Hepatocyte (in vitro differentiated cells): ENCODE results near the gene HRAS. TPM values are rescaled to one million over a fixed set of nuclear protein-coding genes. Genes with fewer than 3 reads are reported as not detected.

Experiments
- DNase-seq: peaks from one replicate; pipeline ENCODE4 v3.0.0-alpha.2; 2016; ENCODE audit warnings: low spot score
- H2AFZ ChIP-seq: fragments of 200-600 bp; sonication (generic); 2 replicates; pipeline ENCODE4 v1.6.0; 2016; ENCODE audit warnings: antibody characterized with exemption, mild to moderate bottlenecking
- H3K27ac ChIP-seq: fragments of 200-600 bp; sonication (generic); 2 replicates; pipeline ENCODE4 v1.5.1; 2016; ENCODE audit warnings: mild to moderate bottlenecking
- H3K27me3 ChIP-seq: fragments of 200-600 bp; sonication (generic); 2 replicates; pipeline ENCODE4 v1.6.1; 2016
- H3K36me3 ChIP-seq: fragments of 200-600 bp; sonication (generic); replicated peaks from 2 replicates; pipeline ENCODE4 v1.5.1; 2016; ENCODE audit warnings: low read depth; ENCODE audit not compliant: insufficient read depth
- H3K4me1 ChIP-seq: fragments of 200-600 bp; sonication (generic); 2 replicates; pipeline ENCODE4 v1.5.1; 2016; ENCODE audit warnings: mild to moderate bottlenecking, moderate library complexity; ENCODE audit not compliant: insufficient read depth
- H3K4me2 ChIP-seq: fragments of 200-600 bp; sonication (generic); 2 replicates; pipeline ENCODE4 v1.6.0; 2016
- H3K4me3 ChIP-seq: fragments of 200-600 bp; sonication (generic); 2 replicates; pipeline ENCODE4 v1.5.1; 2016; ENCODE audit warnings: mild to moderate bottlenecking
- H3K79me2 ChIP-seq: fragments of 200-600 bp; sonication (generic); 2 replicates; pipeline ENCODE4 v1.6.0; 2017; ENCODE audit warnings: mild to moderate bottlenecking
- H3K9me2 ChIP-seq: fragments of 200-600 bp; sonication (generic); replicated peaks from 2 replicates; pipeline ENCODE4 v1.6.0; 2017; ENCODE audit warnings: mild to moderate bottlenecking; ENCODE audit not compliant: insufficient read depth
- H3K9me3 ChIP-seq: fragments of 200-600 bp; sonication (generic); 2 replicates; pipeline ENCODE4 v1.5.1; 2016; ENCODE audit warnings: low read depth, mild to moderate bottlenecking
- H4K20me1 ChIP-seq: fragments of 200-600 bp; sonication (generic); 2 replicates; pipeline ENCODE4 v1.6.0; 2016; ENCODE audit warnings: mild to moderate bottlenecking; ENCODE audit not compliant: insufficient read depth, poor library complexity, severe bottlenecking
- EZH2 ChIP-seq: fragments of 200-600 bp; sonication (generic); IDR thresholded peaks from 2 replicates; pipeline ENCODE4 v1.6.1; 2016; ENCODE audit warnings: antibody characterized with exemption, mild to moderate bottlenecking, borderline replicate concordance
- EZH2phosphoT487 ChIP-seq: fragments of 200-600 bp; sonication (generic); IDR thresholded peaks from one replicate; pipeline ENCODE4 v1.6.1; 2018; ENCODE audit warnings: antibody characterized with exemption, mild to moderate bottlenecking, low read depth, moderate library complexity; ENCODE audit not compliant: unreplicated experiment, severe bottlenecking
- WGBS: methylation state at CpG from one replicate; pipeline ENCODE4 v1.1.6; 2016; ENCODE audit warnings: low lambda C conversion rate; ENCODE audit errors: missing lambda C conversion rate; 5-methylcytosine and 5-hydroxymethylcytosine counted together
- polyA plus RNA-seq: library from polyadenylated mRNA; unstranded; fragments of >200 nt; fragmentation: Nextera tagmentation; extraction: Ambion mirVana; gene quantifications from 2 replicates; pipeline ENCODE4 v1.2.1, GENCODE V29; 2016
- total RNA-seq: library from RNA; depleted of rRNA; stranded (reverse); fragments of >200 nt; gene quantifications from 2 replicates; pipeline ENCODE4 v1.2.3, GENCODE V29; 2014
- TF ChIP-seq, protein P1 (sequence below): fragments of 200-600 bp; sonication (generic); IDR thresholded peaks from 2 replicates; pipeline ENCODE4 v1.5.1; 2016; ENCODE audit warnings: antibody characterized with exemption, mild to moderate bottlenecking; ENCODE audit not compliant: poor library complexity

HRAS gene
- total and polyA plus RNA-seq, 2 experiments from 2014 or later, result 28.4 to 57.9 TPM

DNA sequence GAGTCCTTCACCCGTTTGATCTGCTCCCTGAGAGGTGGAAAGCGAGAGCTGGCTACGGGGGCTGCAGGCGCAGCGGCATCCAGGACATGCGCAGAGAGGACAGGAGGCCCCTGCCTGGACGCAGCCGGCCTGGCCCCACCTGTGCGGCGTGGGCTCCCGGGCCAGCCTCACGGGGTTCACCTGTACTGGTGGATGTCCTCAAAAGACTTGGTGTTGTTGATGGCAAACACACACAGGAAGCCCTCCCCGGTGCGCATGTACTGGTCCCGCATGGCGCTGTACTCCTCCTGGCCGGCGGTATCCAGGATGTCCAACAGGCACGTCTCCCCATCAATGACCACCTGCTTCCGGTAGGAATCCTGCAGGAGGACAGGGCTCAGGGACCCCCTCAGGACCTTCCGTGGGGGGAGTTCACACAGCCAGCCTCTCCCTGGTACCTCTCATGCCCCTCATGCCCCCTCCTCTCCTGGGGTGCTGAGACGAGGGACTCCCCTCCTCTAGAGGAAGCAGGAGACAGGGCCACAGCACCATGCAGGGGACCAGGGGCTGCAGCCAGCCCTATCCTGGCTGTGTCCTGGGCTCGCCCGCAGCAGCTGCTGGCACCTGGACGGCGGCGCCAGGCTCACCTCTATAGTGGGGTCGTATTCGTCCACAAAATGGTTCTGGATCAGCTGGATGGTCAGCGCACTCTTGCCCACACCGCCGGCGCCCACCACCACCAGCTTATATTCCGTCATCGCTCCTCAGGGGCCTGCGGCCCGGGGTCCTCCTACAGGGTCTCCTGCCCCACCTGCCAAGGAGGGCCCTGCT lies 1.6 kb downstream of the HRAS start:
- Histone ChIP-seq H3K9me2 (no peaks in the 10 kb centered on the region), H3K36me3 (no peaks in the 10 kb centered on the region), H3K4me3 (no peak overlapping the region), H3K9me3 (no peaks in the 10 kb centered on the region), H3K79me2 (peaks cover 10% of the 10 kb centered on the region), H3K27ac (no peak overlapping the region), H3K4me2 (peak overlapping the region; percentile 99), H3K4me1 (peaks cover 25% of the 10 kb centered on the region), H4K20me1 (peaks cover 15% of the 10 kb centered on the region), H2AFZ (no peak overlapping the region), H3K27me3 (no peaks in the 10 kb centered on the region)
- TF ChIP-seq, protein P1, sequence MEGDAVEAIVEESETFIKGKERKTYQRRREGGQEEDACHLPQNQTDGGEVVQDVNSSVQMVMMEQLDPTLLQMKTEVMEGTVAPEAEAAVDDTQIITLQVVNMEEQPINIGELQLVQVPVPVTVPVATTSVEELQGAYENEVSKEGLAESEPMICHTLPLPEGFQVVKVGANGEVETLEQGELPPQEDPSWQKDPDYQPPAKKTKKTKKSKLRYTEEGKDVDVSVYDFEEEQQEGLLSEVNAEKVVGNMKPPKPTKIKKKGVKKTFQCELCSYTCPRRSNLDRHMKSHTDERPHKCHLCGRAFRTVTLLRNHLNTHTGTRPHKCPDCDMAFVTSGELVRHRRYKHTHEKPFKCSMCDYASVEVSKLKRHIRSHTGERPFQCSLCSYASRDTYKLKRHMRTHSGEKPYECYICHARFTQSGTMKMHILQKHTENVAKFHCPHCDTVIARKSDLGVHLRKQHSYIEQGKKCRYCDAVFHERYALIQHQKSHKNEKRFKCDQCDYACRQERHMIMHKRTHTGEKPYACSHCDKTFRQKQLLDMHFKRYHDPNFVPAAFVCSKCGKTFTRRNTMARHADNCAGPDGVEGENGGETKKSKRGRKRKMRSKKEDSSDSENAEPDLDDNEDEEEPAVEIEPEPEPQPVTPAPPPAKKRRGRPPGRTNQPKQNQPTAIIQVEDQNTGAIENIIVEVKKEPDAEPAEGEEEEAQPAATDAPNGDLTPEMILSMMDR, result no peak
- TF ChIP-seq EZH2phosphoT487 (no peak), EZH2 (no peak)
- WGBS, result 96% methylated on average over 35 of the region's 37 CpGs
- peak; percentile 4 for DNase-seq

DNA sequence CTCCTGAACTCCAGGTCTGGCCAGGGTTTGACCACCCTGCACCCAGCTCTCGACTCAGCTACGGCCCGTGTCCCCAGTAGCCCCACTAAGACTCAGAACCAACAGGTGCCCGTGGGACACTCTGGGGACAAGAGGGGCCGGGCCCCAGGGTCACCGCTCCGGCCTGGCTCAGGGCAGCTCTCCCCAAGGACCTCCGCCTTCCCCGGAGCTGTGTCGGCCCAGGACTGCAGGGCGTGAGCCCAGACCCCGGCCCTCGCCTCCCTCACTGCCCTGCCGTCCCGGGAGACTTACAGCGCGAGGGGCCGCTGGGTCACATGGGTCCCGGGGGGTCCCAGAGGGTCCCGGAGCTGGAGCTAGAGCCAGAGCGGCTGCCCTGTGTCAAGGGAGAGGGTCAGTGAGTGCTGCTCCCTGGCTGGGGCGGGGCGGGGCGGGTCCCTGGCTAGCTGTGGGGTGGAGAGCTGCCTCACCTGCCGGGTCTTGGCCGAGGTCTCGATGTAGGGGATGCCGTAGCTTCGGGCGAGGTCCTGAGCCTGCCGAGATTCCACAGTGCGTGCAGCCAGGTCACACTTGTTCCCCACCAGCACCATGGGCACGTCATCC lies 2.3 kb downstream of the HRAS start:
- no peak for TF ChIP-seq EZH2
- TF ChIP-seq EZH2phosphoT487, result no peak
- TF ChIP-seq, protein P1, result no peak
- Histone ChIP-seq H3K4me2 (no peak overlapping the region), H3K36me3 (no peaks in the 10 kb centered on the region), H3K4me1 (peaks cover 25% of the 10 kb centered on the region), H3K4me3 (no peak overlapping the region), H3K27me3 (no peaks in the 10 kb centered on the region), H3K9me3 (no peaks in the 10 kb centered on the region), H4K20me1 (peaks cover 15% of the 10 kb centered on the region), H3K27ac (no peak overlapping the region), H2AFZ (no peak overlapping the region), H3K79me2 (peaks cover 10% of the 10 kb centered on the region), H3K9me2 (no peaks in the 10 kb centered on the region)
- over 99% methylated on average over 30 of the region's 33 CpGs for WGBS
- DNase-seq, result peak; percentile 8

DNA sequence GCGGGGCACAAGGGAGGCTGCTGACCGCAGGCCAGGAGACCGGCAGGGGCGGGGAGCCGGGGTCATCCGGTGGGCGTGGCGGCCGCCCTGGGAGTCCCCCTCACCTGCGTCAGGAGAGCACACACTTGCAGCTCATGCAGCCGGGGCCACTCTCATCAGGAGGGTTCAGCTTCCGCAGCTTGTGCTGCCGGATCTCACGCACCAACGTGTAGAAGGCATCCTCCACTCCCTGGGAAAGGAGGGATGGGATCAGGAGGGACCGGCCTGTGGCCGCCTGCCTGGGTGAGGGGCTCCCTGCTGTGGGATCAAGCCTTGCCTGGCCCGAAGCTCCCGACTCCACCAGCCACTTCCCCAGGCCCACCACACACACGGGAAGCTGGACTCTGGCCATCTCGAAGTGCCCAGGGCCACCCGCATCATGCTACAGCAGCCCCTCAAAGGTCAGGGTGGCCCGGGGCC lies 2.8 kb downstream of the HRAS start:
- Histone ChIP-seq H3K4me3 (no peak overlapping the region), H3K9me2 (no peaks in the 10 kb centered on the region), H3K27me3 (no peaks in the 10 kb centered on the region), H3K9me3 (no peaks in the 10 kb centered on the region), H3K36me3 (no peaks in the 10 kb centered on the region), H3K4me1 (peaks cover 21% of the 10 kb centered on the region), H3K27ac (no peak overlapping the region), H2AFZ (no peak overlapping the region), H3K4me2 (no peak overlapping the region), H3K79me2 (peaks cover 10% of the 10 kb centered on the region), H4K20me1 (peaks cover 15% of the 10 kb centered on the region)
- 97% methylated on average over 19 of the region's 23 CpGs for WGBS
- TF ChIP-seq EZH2, result no peak
- no peak for TF ChIP-seq EZH2phosphoT487
- TF ChIP-seq, protein P1, result no peak
- DNase-seq, result peak; percentile 4
